ENCODE data around the gene KIR2DL1.
"Not testable (repeated sequence)": the region's sequence is repeated elsewhere in the genome, so short reads cannot be mapped to it uniquely, and the experiment has no call there.

KIR2DL1 gene

DNA sequence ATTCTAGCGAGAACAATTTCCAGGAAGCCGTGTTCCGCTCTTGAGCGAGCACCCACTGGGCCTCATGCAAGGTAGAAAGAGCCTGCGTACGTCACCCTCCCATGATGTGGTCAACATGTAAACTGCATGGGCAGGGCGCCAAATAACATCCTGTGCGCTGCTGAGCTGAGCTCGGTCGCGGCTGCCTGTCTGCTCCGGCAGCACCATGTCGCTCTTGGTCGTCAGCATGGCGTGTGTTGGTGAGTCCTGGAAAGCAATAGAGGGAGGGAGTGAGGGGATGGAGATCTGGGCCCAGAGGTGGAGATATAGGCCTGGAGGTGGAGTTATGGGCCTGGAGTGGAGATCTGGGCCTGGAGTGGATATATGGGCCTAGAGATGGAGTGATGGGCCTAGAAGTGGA lies at the start of gene KIR2DL1:
Gene KIR2DL1 (plus strand): TSS at position 148 of the 400 bp plus-strand sequence. CDS start 58 bp downstream, at position 206.
- H3K4me3 ChIP-seq; in situ Hi-C loops (cut with MboI; ENCODE audit: low sequenced_read_pairs); H3K27me3 ChIP-seq (ENCODE audit: low read depth); H3K4me1 ChIP-seq; H3K36me3 ChIP-seq (replicated peaks); DNase-seq (ENCODE audit: low spot score in 2 of 2); H3K9me3 ChIP-seq: not testable (repeated sequence)

GRCh38 chr19:54724142-54724541 lies 45.5 kb upstream of the KIR2DL1 start, which contains the start of gene KIR3DL3:
Gene KIR3DL3, plus strand, starts transcription at chr19:54724442. Its CDS starts 55 bp downstream, at chr19:54724497.
- no peaks in the 10 kb centered on the region for H3K27me3 ChIP-seq (ENCODE audit: low read depth)
- no peaks in the 10 kb centered on the region for H3K36me3 ChIP-seq (replicated peaks)
- no peaks in the 10 kb centered on the region for H3K9me3 ChIP-seq
- DNase-seq (ENCODE audit: low spot score in 2 of 2), result no peak
- no peaks in the 10 kb centered on the region for H3K4me1 ChIP-seq
- no peak within 1 kb of the TSS for H3K4me3 ChIP-seq
- in situ Hi-C loops (cut with MboI; ENCODE audit: low sequenced_read_pairs), result no loop called here

GRCh38 chr19:54724644-54725043 lies 44.9 kb upstream of the KIR2DL1 start:
- no peak for DNase-seq (ENCODE audit: low spot score in 2 of 2)
- Histone ChIP-seq H3K27me3 (ENCODE audit: low read depth) (no peaks in the 10 kb centered on the region), H3K36me3 (replicated peaks) (no peaks in the 10 kb centered on the region), H3K9me3 (no peaks in the 10 kb centered on the region), H3K4me3 (no peak overlapping the region), H3K4me1 (no peaks in the 10 kb centered on the region)
- in situ Hi-C loops (cut with MboI; ENCODE audit: low sequenced_read_pairs), result no loop called here

DNA sequence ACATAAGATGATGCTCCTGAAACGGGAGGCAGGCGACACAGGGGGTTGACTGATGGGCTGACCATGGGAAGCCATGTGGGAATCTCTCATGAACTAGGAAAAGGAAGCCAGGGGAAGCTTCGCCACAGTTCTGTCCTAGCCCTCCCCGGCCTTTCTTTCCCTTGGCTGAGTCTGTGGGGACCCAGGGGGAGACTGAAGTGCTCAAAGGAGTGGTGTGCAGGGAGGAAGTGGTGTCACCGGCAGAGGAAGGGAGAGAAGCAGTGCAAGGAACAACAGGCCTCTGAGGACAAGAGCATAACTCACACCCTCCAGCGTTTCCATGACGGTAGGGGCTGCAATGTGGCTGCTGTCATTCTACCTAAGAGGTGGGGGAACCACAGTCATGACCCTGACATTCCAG lies 44.3 kb upstream of the KIR2DL1 start:
- no peaks in the 10 kb centered on the region for H3K27me3 ChIP-seq (ENCODE audit: low read depth)
- no peaks in the 10 kb centered on the region for H3K4me1 ChIP-seq
- no peaks in the 10 kb centered on the region for H3K9me3 ChIP-seq
- no peak for DNase-seq (ENCODE audit: low spot score in 2 of 2)
- in situ Hi-C loops (cut with MboI; ENCODE audit: low sequenced_read_pairs), result no loop called here
- no peak overlapping the region for H3K4me3 ChIP-seq
- H3K36me3 ChIP-seq (replicated peaks), result no peaks in the 10 kb centered on the region

DNA sequence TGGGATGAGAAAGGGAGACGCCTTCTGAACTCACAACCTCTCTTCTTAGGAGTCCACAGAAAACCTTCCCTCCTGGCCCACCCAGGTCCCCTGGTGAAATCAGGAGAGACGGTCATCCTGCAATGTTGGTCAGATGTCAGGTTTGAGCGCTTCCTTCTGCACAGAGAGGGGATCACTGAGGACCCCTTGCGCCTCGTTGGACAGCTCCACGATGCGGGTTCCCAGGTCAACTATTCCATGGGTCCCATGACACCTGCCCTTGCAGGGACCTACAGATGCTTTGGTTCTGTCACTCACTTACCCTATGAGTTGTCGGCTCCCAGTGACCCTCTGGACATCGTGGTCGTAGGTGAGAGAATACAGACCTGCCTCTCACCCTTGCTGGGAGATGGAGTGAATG lies 42.0 kb upstream of the KIR2DL1 start:
- Histone ChIP-seq H3K27me3 (ENCODE audit: low read depth) (no peaks in the 10 kb centered on the region), H3K4me3 (no peak overlapping the region), H3K9me3 (no peaks in the 10 kb centered on the region), H3K36me3 (replicated peaks) (no peaks in the 10 kb centered on the region), H3K4me1 (no peaks in the 10 kb centered on the region)
- in situ Hi-C loops (cut with MboI; ENCODE audit: low sequenced_read_pairs), result no loop called here
- no peak for DNase-seq (ENCODE audit: low spot score in 2 of 2)

GRCh38 chr19:54728167-54728566 lies 41.4 kb upstream of the KIR2DL1 start:
- Histone ChIP-seq H3K4me3 (no peak overlapping the region), H3K4me1 (no peaks in the 10 kb centered on the region), H3K9me3 (no peaks in the 10 kb centered on the region), H3K27me3 (ENCODE audit: low read depth) (no peaks in the 10 kb centered on the region), H3K36me3 (replicated peaks) (no peaks in the 10 kb centered on the region)
- in situ Hi-C loops (cut with MboI; ENCODE audit: low sequenced_read_pairs), result no loop called here
- no peak for DNase-seq (ENCODE audit: low spot score in 2 of 2)

DNA sequence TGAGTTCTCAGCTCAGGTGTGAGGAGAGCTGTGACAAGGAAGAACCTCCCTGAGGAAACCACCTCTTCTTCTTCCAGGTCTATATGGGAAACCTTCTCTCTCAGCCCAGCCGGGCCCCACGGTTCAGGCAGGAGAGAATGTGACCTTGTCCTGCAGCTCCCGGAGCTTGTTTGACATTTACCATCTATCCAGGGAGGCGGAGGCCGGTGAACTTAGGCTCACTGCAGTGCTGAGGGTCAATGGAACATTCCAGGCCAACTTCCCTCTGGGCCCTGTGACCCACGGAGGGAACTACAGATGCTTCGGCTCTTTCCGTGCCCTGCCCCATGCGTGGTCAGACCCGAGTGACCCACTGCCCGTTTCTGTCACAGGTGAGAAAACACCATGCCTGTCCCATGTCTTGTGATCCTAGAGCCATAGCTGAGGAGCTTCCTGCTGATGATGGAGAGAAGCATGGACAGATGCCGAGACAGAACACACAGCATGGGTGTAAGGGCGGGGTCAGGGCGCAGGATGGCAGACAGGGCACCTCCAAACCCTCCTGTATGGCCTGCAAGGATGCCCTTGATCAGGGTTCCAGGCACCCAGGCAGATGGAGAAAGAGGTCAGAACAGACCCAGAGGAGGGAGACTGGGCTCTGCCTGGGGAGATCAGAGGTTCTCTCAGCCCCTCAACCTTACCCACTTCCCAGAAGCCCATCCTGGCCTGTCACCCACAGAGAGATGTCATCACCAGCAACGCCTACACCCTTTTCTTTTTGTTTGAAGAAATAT lies 40.0 kb upstream of the KIR2DL1 start:
- no peaks in the 10 kb centered on the region for H3K9me3 ChIP-seq

DNA sequence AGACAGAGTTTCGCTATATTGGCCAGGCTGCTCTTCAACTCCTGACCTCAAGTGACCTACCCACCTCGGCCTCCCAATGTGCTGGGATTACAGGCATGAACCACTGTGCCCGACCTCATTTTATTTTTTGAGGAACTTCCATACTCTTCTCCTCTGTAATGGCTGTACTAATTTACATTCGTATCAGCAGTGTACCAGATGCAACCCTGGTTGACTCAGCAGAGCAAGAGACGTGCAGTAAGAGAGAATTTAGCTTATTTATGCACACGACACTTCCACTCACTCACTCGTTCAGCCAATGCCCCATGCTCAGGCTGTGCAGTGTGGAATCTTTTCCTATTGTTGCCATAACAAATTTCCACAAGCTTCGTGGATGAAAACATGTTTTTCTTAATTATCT lies 38.4 kb upstream of the KIR2DL1 start:
- no peaks in the 10 kb centered on the region for H3K27me3 ChIP-seq (ENCODE audit: low read depth)
- DNase-seq (ENCODE audit: low spot score in 2 of 2), result no peak
- H3K4me1 ChIP-seq, result no peaks in the 10 kb centered on the region
- no peaks in the 10 kb centered on the region for H3K9me3 ChIP-seq
- H3K4me3 ChIP-seq, result no peak overlapping the region
- H3K36me3 ChIP-seq (replicated peaks), result no peaks in the 10 kb centered on the region
- in situ Hi-C loops (cut with MboI; ENCODE audit: low sequenced_read_pairs), result no loop called here

More for the DNA sequence above, 40.0 kb upstream of the KIR2DL1 start:
- no peaks in the 10 kb centered on the region for H3K4me1 ChIP-seq
- in situ Hi-C loops (cut with MboI; ENCODE audit: low sequenced_read_pairs), result no loop called here
- H3K27me3 ChIP-seq (ENCODE audit: low read depth), result no peaks in the 10 kb centered on the region
- H3K36me3 ChIP-seq (replicated peaks), result no peaks in the 10 kb centered on the region
- H3K4me3 ChIP-seq, result no peak overlapping the region
- no peak for DNase-seq (ENCODE audit: low spot score in 2 of 2)

DNA sequence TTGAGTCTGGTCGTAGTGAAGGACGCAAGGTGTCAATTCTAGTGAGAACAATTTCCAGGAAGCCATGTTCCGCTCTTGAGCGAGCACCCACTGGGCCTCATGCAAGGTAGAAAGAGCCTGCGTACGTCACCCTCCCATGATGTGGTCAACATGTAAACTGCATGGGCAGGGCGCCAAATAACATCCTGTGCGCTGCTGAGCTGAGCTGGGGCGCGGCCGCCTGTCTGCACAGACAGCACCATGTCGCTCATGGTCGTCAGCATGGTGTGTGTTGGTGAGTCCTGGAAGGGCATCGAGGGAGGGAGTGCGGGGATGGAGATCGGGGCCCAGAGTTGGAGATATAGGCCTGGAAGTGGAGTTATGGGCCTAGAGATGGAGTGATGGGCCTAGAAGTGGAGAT lies 31.3 kb upstream of the KIR2DL1 start, which contains the start of gene KIR2DL3:
Gene KIR2DL3 (plus strand): TSS at position 208 of the 400 bp plus-strand sequence. CDS start 33 bp downstream, at position 241.
- DNase-seq (ENCODE audit: low spot score in 2 of 2); H3K4me1 ChIP-seq; H3K36me3 ChIP-seq (replicated peaks); in situ Hi-C loops (cut with MboI; ENCODE audit: low sequenced_read_pairs); H3K9me3 ChIP-seq; H3K27me3 ChIP-seq (ENCODE audit: low read depth); H3K4me3 ChIP-seq: not testable (repeated sequence)

DNA sequence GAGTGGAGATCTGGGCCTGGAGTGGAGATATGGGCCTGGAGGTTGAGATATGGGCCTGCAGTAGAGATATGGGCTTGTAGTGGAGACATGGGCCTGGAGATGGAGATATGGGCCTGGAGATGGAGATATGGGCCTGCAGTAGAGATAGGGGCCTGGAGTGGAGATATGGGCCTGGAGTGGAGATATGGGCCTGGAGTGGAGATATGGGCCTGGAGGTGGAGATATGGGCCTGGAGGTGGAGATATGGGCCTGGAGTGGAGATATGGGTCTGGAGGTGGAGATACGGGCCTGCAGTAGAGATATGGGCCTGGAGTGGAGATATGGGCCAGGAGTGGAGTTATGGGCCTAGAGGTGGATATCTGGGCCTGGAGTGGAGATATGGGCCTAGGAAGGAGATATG lies 30.9 kb upstream of the KIR2DL1 start:
- Histone ChIP-seq H3K9me3 (no peaks in the 10 kb centered on the region), H3K4me3 (no peak overlapping the region), H3K4me1 (no peaks in the 10 kb centered on the region), H3K36me3 (replicated peaks) (no peaks in the 10 kb centered on the region), H3K27me3 (ENCODE audit: low read depth) (no peaks in the 10 kb centered on the region)
- no peak for DNase-seq (ENCODE audit: low spot score in 2 of 2)
- in situ Hi-C loops (cut with MboI; ENCODE audit: low sequenced_read_pairs), result no loop called here

GRCh38 chr19:54739587-54740497 lies 29.8 kb upstream of the KIR2DL1 start:
- Histone ChIP-seq H3K9me3 (no peaks in the 10 kb centered on the region), H3K4me3 (no peak overlapping the region), H3K4me1 (no peaks in the 10 kb centered on the region), H3K27me3 (ENCODE audit: low read depth) (no peaks in the 10 kb centered on the region), H3K36me3 (replicated peaks) (no peaks in the 10 kb centered on the region)
- no peak for DNase-seq (ENCODE audit: low spot score in 2 of 2)
- in situ Hi-C loops (cut with MboI; ENCODE audit: low sequenced_read_pairs), result no loop called here

GRCh38 chr19:54741950-54742349 lies 27.6 kb upstream of the KIR2DL1 start:
- H3K27me3 ChIP-seq (ENCODE audit: low read depth); in situ Hi-C loops (cut with MboI; ENCODE audit: low sequenced_read_pairs); H3K9me3 ChIP-seq; H3K4me3 ChIP-seq; H3K4me1 ChIP-seq; H3K36me3 ChIP-seq (replicated peaks); DNase-seq (ENCODE audit: low spot score in 2 of 2): not testable (repeated sequence)

DNA sequence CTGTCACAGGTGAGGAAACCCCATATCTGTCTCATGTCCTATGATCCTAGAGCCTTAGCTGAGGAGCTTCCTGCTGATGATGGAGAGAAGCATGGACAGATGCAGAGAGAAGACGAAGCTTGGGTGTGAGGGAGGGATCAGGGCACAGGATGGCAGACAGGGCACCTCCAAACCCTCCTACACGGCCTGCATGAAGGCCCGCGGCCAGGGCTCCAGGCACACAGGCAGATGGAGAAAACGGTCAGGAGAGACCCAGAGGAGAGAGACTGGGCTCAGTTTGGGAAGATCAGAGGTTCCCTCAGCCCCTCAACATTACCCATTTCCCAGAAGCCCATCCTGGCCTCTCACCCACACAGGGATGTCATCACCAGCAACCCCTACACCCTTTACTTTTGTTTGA lies 25.5 kb upstream of the KIR2DL1 start:
- in situ Hi-C loops (cut with MboI; ENCODE audit: low sequenced_read_pairs); H3K4me1 ChIP-seq; H3K9me3 ChIP-seq: not testable (repeated sequence)

More for the DNA sequence above, 25.5 kb upstream of the KIR2DL1 start:
- DNase-seq (ENCODE audit: low spot score in 2 of 2); H3K27me3 ChIP-seq (ENCODE audit: low read depth); H3K36me3 ChIP-seq (replicated peaks); H3K4me3 ChIP-seq: not testable (repeated sequence)
